Activated CD4-positive, alpha-beta T cell treated with anti-CD3 and anti-CD28 coated beads, Interleukin-2, amount 50 U/mL, for 4 hours (primary cell): ENCODE data around the gene PHACTR1.

ENCODE experiments used
- DNase-seq, 2 experiments: peaks; one replicate each; pipeline ENCODE4 v3.0.0-alpha.2; 2020

PHACTR1 gene

GRCh38 chr6:13038315-13038714 lies 321.7 kb downstream of the PHACTR1 start:
- no peak for DNase-seq

DNA sequence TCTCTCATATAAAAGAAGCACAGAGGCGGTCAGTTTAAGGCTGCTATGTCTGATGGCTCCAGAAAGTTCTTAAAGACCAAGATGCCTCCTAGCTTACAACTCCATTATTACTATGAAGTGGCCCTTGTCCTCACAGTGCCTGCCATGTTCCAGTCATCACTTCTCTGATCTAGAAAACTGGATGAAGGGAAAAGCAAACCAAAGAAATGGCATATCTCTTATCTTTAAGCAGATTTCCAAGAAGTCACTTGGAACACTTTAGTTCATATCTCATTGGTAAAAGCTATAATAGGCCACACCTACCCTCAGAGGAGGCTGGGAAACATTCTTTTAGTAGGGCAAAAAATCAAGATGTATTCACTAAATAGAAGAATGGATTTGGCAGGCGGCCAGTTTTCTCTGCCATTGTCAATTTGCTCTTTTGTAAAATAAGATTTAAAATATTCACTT lies 322.2 kb downstream of the PHACTR1 start:
- DNase-seq, result no peak

DNA sequence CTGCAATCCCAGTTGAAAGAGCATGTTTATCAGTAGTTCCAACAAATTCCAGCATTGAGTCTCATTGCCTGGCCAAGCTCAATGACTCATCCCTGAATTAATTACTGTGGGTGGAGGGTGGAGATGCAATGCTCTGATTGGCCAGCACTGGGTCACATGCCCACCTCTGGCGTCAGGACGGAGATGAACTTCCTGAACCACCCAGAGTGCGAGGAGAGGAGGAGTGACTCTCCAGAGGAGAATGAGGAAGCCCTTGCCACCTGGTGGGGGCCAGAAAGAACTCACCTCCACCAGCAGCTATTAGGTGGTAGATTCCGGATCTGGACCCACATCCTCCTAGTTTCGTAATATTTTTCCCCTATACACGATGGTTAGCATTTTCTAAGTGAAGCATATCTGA lies 327.8 kb downstream of the PHACTR1 start:
- DNase-seq, result no peak

DNA sequence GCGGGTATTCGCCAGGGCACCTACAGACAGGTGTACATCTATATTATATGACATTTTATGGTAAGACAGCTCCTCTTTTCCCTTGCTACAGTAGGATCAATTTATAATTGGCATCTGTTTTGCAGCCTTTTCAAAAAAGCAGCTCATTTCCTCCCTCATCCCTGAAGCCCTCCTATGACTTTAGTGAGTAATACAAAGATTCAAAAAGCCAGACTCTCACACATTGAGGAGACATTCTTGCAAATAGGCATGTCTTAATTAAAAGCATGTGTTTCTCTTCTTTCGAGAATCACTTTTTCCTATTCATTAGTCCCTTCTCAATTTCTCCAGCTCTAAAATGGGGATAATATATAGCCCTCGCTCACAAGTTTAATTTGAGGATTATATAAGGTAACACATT lies 328.3 kb downstream of the PHACTR1 start:
- DNase-seq, result no peak

- no peak for DNase-seq
Measured at GRCh38 chr6:13045676-13046075, 329.1 kb downstream of the PHACTR1 start.

DNA sequence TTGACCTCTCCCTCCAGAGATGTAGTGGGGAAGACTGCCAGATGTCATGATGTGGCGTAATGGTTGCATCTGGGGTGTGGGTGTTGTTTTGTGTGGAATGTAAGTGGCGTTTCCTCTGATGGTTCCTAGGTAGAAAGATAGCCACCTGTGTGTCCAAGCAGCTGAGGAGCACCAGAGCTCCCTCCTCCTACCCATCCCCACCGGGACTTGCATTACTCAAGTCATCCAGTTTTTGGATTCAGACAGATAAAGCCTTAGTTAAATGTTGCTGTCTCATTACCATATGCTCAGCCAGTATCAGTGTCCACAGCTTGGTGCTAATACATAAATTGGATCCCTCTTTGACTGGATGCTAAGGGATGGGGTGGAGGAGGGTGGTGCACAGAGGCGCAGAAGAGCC lies 329.5 kb downstream of the PHACTR1 start:
- no peak for DNase-seq

- DNase-seq, result no peak
Measured at GRCh38 chr6:13048113-13048512, 331.5 kb downstream of the PHACTR1 start.

- no peak for DNase-seq
Measured at GRCh38 chr6:13049666-13050254, 333.2 kb downstream of the PHACTR1 start.

GRCh38 chr6:13053006-13053461 lies 336.5 kb downstream of the PHACTR1 start:
- DNase-seq, result no peak

DNA sequence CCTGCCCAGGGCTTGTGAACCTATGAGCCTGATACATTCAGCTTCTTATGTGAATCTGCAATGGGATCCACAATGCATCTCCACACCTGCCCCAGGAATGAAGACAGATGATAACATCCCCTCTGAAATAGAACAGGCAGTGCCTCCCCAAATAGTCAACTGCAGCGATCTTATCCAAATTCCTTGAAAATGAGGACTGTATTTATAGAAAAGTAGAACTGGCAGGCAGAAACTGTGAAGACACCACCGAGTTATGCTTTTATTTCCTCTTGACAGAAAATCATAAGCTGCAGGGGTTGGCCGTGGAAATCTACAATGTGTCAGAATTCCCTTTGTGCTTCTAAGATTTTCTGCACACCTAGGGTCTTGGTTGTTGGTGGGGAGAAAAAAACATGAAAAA lies 341.5 kb downstream of the PHACTR1 start:
- DNase-seq, result no peak

- no peak for DNase-seq
Measured at GRCh38 chr6:13059026-13059425, 342.5 kb downstream of the PHACTR1 start.

DNA sequence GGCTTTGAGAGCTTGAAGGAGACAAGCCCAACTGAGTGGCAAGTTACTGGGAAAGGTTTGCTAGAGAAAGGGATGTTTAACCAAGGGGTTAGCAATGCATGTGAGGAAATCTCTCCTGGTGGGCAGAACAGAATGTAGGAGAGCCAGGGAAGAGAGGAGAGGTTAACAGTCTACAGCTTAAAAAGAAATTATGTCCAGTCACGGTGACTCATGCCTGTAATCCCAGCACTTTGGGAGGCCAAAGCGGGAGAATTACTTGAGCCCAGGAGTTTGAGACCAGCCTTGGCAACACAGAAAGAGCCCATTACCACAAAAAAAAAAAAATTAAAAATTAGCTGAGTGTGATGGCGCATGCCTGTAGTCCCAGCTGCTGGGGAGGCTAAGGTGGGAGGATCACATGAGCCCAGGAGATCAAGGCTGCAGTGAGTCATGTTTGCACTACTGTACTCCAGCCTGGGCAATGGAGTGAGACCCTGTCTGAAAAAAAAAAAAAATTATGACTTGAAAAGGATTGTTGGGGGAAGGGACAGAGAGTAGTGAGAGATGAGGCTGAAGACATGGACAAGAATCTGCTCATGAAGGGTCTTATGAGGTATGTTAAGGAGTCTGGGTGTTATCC lies 346.8 kb downstream of the PHACTR1 start:
- no peak for DNase-seq

GRCh38 chr6:13065581-13065980 lies 349.0 kb downstream of the PHACTR1 start:
- no peak for DNase-seq

- DNase-seq, result no peak
Measured at GRCh38 chr6:13066050-13066449, 349.5 kb downstream of the PHACTR1 start.

GRCh38 chr6:13066820-13067219 lies 350.3 kb downstream of the PHACTR1 start:
- no peak for DNase-seq

GRCh38 chr6:13068586-13069210 lies 352.1 kb downstream of the PHACTR1 start:
- DNase-seq, result no peak

GRCh38 chr6:13071550-13072345 lies 355.2 kb downstream of the PHACTR1 start:
- no peak for DNase-seq

- DNase-seq, result no peak
Measured at GRCh38 chr6:13072686-13073347, 356.2 kb downstream of the PHACTR1 start.

DNA sequence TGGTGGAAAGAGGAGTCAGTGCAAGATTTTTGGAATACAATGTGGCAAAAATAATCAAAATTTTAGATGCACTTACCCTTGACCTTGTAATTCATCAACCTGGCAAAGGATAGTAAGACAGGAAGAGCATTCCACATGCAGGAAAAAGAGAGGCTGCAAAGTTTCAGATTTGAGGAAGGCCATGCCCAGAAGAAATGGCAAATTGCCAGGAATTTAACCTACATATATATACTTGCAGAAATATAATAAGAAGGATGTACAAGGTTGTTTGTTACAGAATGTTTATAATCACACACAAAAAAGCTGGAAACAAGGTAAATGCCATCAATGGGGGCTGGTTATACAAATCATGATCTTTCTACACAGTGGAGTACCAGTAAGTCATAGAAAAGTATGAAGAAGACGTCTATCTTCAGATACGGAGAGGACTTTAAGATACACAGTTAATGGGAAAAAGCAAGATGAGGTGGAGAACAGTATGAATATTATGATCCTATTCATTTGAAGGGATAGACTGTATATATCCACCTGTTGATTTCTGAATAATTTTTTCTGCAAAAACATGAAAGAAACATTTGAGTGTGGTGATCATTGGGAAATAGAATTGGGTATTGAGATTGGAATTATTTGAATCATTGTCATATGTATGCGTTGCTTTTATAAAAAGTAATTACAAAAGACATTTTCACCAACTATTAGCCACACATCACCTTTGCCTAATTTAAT lies 358.0 kb downstream of the PHACTR1 start:
- DNase-seq, result no peak

DNA sequence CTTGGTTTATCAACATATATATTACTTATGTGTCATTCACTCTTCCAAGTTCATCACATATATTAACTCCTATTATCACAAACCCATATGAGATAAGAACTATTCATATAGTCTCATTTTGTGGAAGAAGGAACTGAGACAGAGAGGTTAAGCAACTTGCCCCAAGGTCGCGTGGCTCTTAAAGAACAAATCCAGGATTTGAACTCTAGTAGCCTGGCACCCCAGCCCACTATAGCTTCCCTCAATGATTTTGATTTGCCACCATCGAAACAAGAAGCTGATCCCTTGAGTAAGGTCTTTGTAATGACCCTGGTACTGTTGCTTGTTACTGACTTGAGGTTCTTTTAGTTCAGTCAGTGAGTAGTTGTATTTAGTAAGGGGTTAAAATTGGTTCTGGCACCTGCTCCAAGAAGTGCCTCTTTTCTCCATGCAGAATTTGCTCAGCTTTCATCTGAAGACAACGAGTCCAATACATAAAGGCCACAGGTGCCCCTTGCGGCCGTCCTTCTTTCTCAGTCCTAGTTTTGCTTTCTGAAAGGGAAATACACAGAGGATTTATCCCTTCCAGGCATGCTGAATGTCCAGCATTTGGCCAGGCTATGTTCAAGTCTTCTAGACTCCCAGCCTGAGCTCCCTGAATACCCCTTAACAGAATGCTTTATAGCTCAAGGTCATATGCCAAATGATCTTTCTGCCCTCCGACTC lies 358.7 kb downstream of the PHACTR1 start:
- DNase-seq, result no peak

DNA sequence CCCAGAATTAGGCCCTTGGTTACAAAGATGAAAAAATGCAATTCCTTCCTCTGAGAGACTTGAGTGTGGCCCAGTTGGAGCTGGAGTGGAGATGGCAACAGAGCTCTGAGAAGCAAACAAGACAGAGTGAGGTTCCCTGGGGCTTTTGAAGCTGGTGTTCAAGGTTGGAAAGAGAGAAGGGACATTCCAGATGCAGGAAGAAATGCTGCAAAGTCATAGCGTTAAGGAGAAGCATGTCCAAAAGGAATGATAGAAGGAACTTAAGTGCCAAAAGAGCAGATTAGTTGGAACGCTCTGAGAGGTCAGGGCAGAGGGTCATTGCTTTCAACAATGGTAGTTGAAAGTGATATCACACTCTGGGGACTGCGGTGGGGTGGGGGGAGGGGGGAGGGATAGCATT lies 360.0 kb downstream of the PHACTR1 start:
- DNase-seq, result no peak

DNA sequence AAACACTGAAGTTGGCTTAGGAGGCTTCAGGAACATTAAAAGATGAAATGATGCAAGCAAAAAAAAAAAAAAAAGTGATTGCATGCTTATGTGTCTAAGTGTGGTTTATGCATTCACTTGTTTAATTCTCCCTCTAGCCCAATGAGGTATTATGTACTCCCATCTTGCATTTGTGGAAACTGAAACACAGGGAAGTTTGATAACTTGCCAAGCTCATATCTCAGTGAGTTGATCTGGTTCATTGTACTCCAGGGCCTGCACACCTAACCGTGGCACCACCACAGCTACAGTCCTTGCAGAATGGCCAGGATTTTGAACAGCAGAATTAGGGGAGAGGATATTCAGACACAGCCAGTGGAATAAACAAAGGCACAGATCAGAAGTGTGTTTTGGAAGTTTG lies 360.6 kb downstream of the PHACTR1 start:
- DNase-seq, result no peak
